HepG2 (cell line): Measurements from ENCODE around the gene OAS2. TPM values are rescaled to one million over a fixed set of nuclear protein-coding genes. Genes with fewer than 3 reads are reported as not detected.

Experiments used
- ATAC-seq: fragments of 200-7000 bp; cut with Tn5 transposase; 3 replicates; pipeline ENCODE4 v1.9.1; 2020; ENCODE audit warnings: mild to moderate bottlenecking, moderate library complexity
- BruUV-seq: library from RNA; stranded (reverse); fragments of 400-500 nt; replicated peaks from 2 replicates; lab custom pipeline; 2021; lab: Mats Ljungman, UMichigan
- CTCF ChIA-PET: fragments of 300-600 bp; formaldehyde crosslinking; extraction: SDS; loops from one replicate; lab custom pipeline; 2021; ENCODE audit warnings: low total read pairs, inconsistent platforms, low intra/inter-chr PET ratio; lab: Yijun Ruan, JAX
- POLR2A ChIA-PET: fragments of 350-600 bp; sonication (Branson Sonifier 250); formaldehyde crosslinking; loops from one replicate; lab custom pipeline; 2020; ENCODE audit warnings: antibody characterized with exemption, inconsistent platforms; lab: Yijun Ruan, JAX
- DNase-seq: peaks from one replicate; pipeline ENCODE4 v3.0.0-alpha.2; 2015; ENCODE audit warnings: low spot score
- FAIRE-seq: peaks from 3 replicates; lab custom pipeline; 2011; peaks lifted over from hg19 to GRCh38; lab: Jason Lieb, UNC
- H2AFZ ChIP-seq: one replicate; pipeline ENCODE4 v1.6.1; 2011; ENCODE audit warnings: low read length, inconsistent platforms
- H3K27ac ChIP-seq: fragments of 300-600 bp; 3 replicates; pipeline ENCODE4 v1.8.0; 2011; ENCODE audit warnings: mixed run types, mild to moderate bottlenecking, mixed read lengths, low read length, inconsistent platforms; ENCODE audit not compliant: insufficient read depth; ENCODE audit errors: extremely low read length
- H3K27me3 ChIP-seq, 2 experiments: fragments of 200-600 bp in 1 of 2; 2 replicates in 1 of 2; 3 replicates in 1 of 2; pipeline versions ENCODE4 v1.6.0 to v1.8.0; 2011; ENCODE audit warnings: low read length in 2 of 2, mild to moderate bottlenecking in 2 of 2, moderate library complexity in 2 of 2, inconsistent platforms in 1 of 2; ENCODE audit not compliant: insufficient read depth in 2 of 2, control insufficient read depth in 1 of 2
- H3K36me3 ChIP-seq, 2 experiments: fragments of 200-600 bp in 1 of 2; replicated peaks in 1 of 2; 2 replicates in 1 of 2; 3 replicates in 1 of 2; pipeline versions ENCODE4 v1.5.1 to v1.8.0; 2011; ENCODE audit warnings: low read length in 2 of 2, inconsistent platforms in 1 of 2; ENCODE audit not compliant: insufficient read depth in 2 of 2, control insufficient read depth in 1 of 2
- H3K4me1 ChIP-seq: 2 replicates; pipeline ENCODE4 v1.5.1; 2012; ENCODE audit warnings: low read length, inconsistent platforms; ENCODE audit not compliant: insufficient read depth
- H3K4me2 ChIP-seq: 2 replicates; pipeline ENCODE4 v1.6.0; 2011; ENCODE audit warnings: low read depth, low read length, inconsistent platforms
- H3K4me3 ChIP-seq, 3 experiments: fragments of 200-600 bp in 1 of 3; sonication (generic), shearing (Covaris generic) in 1 of 3; replicated peaks in 1 of 3; 2 replicates each; pipeline ENCODE4 v1.5.1; 2011 to 2016; ENCODE audit warnings: low read length in 3 of 3, inconsistent platforms in 2 of 3, low read depth in 2 of 3, mild to moderate bottlenecking in 2 of 3, control low read depth in 1 of 3, mixed read lengths in 1 of 3; ENCODE audit not compliant: insufficient read depth in 1 of 3
- H3K79me2 ChIP-seq: one replicate; pipeline ENCODE4 v1.6.1; 2011; ENCODE audit warnings: low read length, inconsistent platforms; ENCODE audit not compliant: insufficient read depth
- H3K9ac ChIP-seq: 2 replicates; pipeline ENCODE4 v1.6.0; 2011; ENCODE audit warnings: mild to moderate bottlenecking, low read depth, low read length, inconsistent platforms; ENCODE audit not compliant: insufficient read depth
- H3K9me3 ChIP-seq: 2 replicates; pipeline ENCODE4 v1.5.1; 2012; ENCODE audit warnings: mild to moderate bottlenecking, low read length
- H4K20me1 ChIP-seq: 2 replicates; pipeline ENCODE4 v1.6.0; 2011; ENCODE audit warnings: inconsistent platforms, mild to moderate bottlenecking, low read length, moderate library complexity; ENCODE audit not compliant: insufficient read depth
- ATM ChIP-seq: fragments of 450-650 bp; IDR thresholded peaks from 2 replicates; pipeline ENCODE4 v1.7.1; 2017; ENCODE audit warnings: mild to moderate bottlenecking, borderline replicate concordance
- BCL6 ChIP-seq: IDR thresholded peaks from 2 replicates; pipeline ENCODE4 v1.6.1; 2016; ENCODE audit warnings: missing genetic modification reagents, missing compliant biosample characterization
- CBX2 ChIP-seq, 2 experiments: fragments of 200-600 bp in 1 of 2; sonication (generic); formaldehyde crosslinking in 1 of 2; IDR thresholded peaks; 2 replicates each; pipeline versions ENCODE4 v1.7.0 to v1.8.1; 2018 to 2022; ENCODE audit warnings: low read depth in 2 of 2, low read length in 1 of 2, mild to moderate bottlenecking in 1 of 2, missing genetic modification reagents in 1 of 2
- CHCHD3 ChIP-seq: sonication (generic); formaldehyde crosslinking; IDR thresholded peaks from 2 replicates; pipeline ENCODE4 v1.8.0; 2022; ENCODE audit warnings: mild to moderate bottlenecking, missing genetic modification reagents, moderate library complexity
- FIP1L1 ChIP-seq: fragments of 200-400 bp; formaldehyde crosslinking; IDR thresholded peaks from 2 replicates; pipeline ENCODE4 v1.6.1; 2018; ENCODE audit warnings: low read depth, mild to moderate bottlenecking, low read length, moderate library complexity, borderline replicate concordance; ENCODE audit not compliant: insufficient read depth
- RXRB ChIP-seq: IDR thresholded peaks from 2 replicates; pipeline ENCODE4 v1.6.1; 2016; ENCODE audit warnings: borderline replicate concordance, missing genetic modification reagents, missing compliant biosample characterization
- SP5 ChIP-seq: IDR thresholded peaks from 2 replicates; pipeline ENCODE4 v1.6.1; 2016; ENCODE audit warnings: low read depth, borderline replicate concordance
- SUZ12 ChIP-seq: fragments of 150-350 bp; IDR thresholded peaks from 2 replicates; pipeline ENCODE4 v1.6.1; 2014; ENCODE audit warnings: low read depth, low read length
- WIZ ChIP-seq: sonication (generic); formaldehyde crosslinking; IDR thresholded peaks from 2 replicates; pipeline ENCODE4 v1.5.1; 2020; ENCODE audit warnings: mild to moderate bottlenecking, missing genetic modification reagents
- ZFYVE20 ChIP-seq: sonication (generic); formaldehyde crosslinking; IDR thresholded peaks from 2 replicates; pipeline ENCODE4 v1.8.0; 2023; ENCODE audit warnings: low read depth, mild to moderate bottlenecking, moderate library complexity, missing genetic modification reagents, borderline replicate concordance
- ZNF276 ChIP-seq: sonication (generic); formaldehyde crosslinking; IDR thresholded peaks from 2 replicates; pipeline ENCODE4 v1.4.0; 2020; ENCODE audit warnings: mild to moderate bottlenecking, low read depth, missing genetic modification reagents
- WGBS: methylation state at CpG from one replicate; pipeline ENCODE4 v1.1.6; 2017; ENCODE audit warnings: low lambda C conversion rate; 5-methylcytosine and 5-hydroxymethylcytosine counted together
- in situ Hi-C: cut with HindIII; loops from 2 replicates; pipeline ENCODE4 v1.10.0; 2017; ENCODE audit warnings: low pct_unique_long_range_greater_than_20kb; ENCODE audit not compliant: extremely low pct_ligation_motif_present
- intact Hi-C: fragments of 100-400 bp; cut with micrococcal nuclease; formaldehyde crosslinking; loops from one replicate; pipeline ENCODE4 v1.10.0; 2022; ENCODE audit not compliant: unreplicated experiment
- polyA plus RNA-seq, 8 experiments: library from polyadenylated mRNA; depleted of rRNA in 3 of 8; stranded (reverse) in 7 of 8; unstranded in 1 of 8; fragments of >200 nt; fragmentation: Illumina TruSeq in 4 of 8; extraction: Trizol in 4 of 8; gene quantifications; 2 replicates each; pipeline versions ENCODE4 v1.2.1 to v1.2.3, GENCODE V29; 2011 to 2016; ENCODE audit warnings: low read depth in 4 of 8, missing spikeins in 1 of 8, mixed read lengths in 1 of 8; ENCODE audit not compliant: insufficient read depth in 1 of 8
- total RNA-seq, 5 experiments: library from RNA; depleted of rRNA; stranded (reverse); fragments of >200 nt; fragmentation: Illumina TruSeq; extraction: Trizol; gene quantifications; 2 replicates each; pipeline ENCODE4 v1.2.3, GENCODE V29; 2016; ENCODE audit warnings: low read depth in 1 of 5
- TF ChIP-seq, protein P1 (sequence below): sonication (generic); formaldehyde crosslinking; IDR thresholded peaks from 2 replicates; pipeline ENCODE4 v1.4.0; 2020; ENCODE audit warnings: missing genetic modification reagents

The OAS2 gene
- total and polyA plus RNA-seq, 2 of the 13 experiments (the other 11 are each of a cell fraction or from before 2014, with no cell fraction given) = 0.05 to 0.24 TPM

- CTCF ChIA-PET = no interaction called here
- H3K4me3 ChIP-seq = no peak overlapping the region
- ATAC-seq = no peak
Measured at GRCh38 chr12:113055594-113056380, 77.5 kb downstream of the OAS2 start.

More at GRCh38 chr12:113055594-113056380, 77.5 kb downstream of the OAS2 start:
- Histone ChIP-seq H3K4me1 (no peaks in the 10 kb centered on the region), H3K27me3 (peaks cover 4 to 32% of the 10 kb centered on the region in 2 experiments; a peak in 4 of 5 replicates), H3K9ac (no peak overlapping the region), H4K20me1 (no peaks in the 10 kb centered on the region), H3K36me3 (no peaks in the 10 kb centered on the region), H3K27ac (no peak overlapping the region), H2AFZ (no peak overlapping the region), H3K4me2 (no peak overlapping the region)
- intact Hi-C loops (no loop called here), in situ Hi-C loops (no loop called here)
- DNase-seq (no peak), FAIRE-seq (no peak)
- 23% methylated on average over 4 of the region's 13 CpGs for WGBS
- POLR2A ChIA-PET = no interaction called here
- BruUV-seq = no TSS peak
- TF ChIP-seq ATM (no peak), WIZ (CRISPR knock-in tag) (no peak), CBX2 (IDR thresholded peaks at IDR 0.05; ENCODE audit: low read depth, low read length) (no peak), CBX2 (CRISPR knock-in tag; IDR thresholded peaks at IDR 0.05; ENCODE audit: low read depth) (no peak), RXRB (CRISPR knock-in tag) (no peak), SUZ12 (no peak), FIP1L1 (no peak), ZFYVE20 (CRISPR knock-in tag) (no peak), ZNF276 (CRISPR knock-in tag) (no peak), CHCHD3 (CRISPR knock-in tag) (no peak), BCL6 (CRISPR knock-in tag) (no peak), SP5 (CRISPR knock-in tag) (no peak)
- TF ChIP-seq, protein P1, sequence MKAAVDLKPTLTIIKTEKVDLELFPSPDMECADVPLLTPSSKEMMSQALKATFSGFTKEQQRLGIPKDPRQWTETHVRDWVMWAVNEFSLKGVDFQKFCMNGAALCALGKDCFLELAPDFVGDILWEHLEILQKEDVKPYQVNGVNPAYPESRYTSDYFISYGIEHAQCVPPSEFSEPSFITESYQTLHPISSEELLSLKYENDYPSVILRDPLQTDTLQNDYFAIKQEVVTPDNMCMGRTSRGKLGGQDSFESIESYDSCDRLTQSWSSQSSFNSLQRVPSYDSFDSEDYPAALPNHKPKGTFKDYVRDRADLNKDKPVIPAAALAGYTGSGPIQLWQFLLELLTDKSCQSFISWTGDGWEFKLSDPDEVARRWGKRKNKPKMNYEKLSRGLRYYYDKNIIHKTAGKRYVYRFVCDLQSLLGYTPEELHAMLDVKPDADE = no peak
- TF ChIP-seq, all 625 proteins: peak for 0
- H3K79me2 ChIP-seq = no peaks in the 10 kb centered on the region
- no peaks in the 10 kb centered on the region for H3K9me3 ChIP-seq
